Measurements from ENCODE around the gene NTM.
A peak's percentile ranks its signal among the peaks of the same experiment; 100 is the strongest.

DNA sequence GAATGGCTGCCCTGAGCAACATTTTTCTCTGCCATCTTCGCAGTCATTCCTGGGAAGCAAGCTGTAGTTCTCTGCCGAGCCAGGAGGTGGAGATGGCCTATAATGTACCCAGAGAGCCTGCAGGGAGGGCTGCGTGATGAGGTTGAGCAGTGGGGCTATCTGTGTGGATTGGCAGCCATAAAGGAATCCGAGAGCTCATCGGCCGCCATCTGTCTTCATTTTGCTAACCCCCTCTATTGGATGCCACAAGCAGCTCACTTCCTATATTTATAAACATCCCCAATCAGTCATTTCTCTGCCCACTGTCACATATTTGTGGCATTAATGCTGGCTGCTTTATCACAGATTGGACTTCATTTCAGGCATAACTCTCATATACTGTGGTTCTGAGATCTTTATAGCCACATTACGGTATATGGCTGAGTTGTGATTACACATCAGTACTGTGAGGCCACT lies 209.5 kb downstream of the NTM start:
- TF ChIP-seq, protein P1, sequence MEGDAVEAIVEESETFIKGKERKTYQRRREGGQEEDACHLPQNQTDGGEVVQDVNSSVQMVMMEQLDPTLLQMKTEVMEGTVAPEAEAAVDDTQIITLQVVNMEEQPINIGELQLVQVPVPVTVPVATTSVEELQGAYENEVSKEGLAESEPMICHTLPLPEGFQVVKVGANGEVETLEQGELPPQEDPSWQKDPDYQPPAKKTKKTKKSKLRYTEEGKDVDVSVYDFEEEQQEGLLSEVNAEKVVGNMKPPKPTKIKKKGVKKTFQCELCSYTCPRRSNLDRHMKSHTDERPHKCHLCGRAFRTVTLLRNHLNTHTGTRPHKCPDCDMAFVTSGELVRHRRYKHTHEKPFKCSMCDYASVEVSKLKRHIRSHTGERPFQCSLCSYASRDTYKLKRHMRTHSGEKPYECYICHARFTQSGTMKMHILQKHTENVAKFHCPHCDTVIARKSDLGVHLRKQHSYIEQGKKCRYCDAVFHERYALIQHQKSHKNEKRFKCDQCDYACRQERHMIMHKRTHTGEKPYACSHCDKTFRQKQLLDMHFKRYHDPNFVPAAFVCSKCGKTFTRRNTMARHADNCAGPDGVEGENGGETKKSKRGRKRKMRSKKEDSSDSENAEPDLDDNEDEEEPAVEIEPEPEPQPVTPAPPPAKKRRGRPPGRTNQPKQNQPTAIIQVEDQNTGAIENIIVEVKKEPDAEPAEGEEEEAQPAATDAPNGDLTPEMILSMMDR (IDR thresholded peaks at IDR 0.05): peak; percentile 60
- no peak for TF ChIP-seq ZFX (IDR thresholded peaks at IDR 0.05; ENCODE audit: borderline replicate concordance)
